HG02973 (cell line): ENCODE measurements around the gene MXD1.
"Not testable (repeated sequence)": the region's sequence is repeated elsewhere in the genome, so short reads cannot be mapped to it uniquely, and the experiment has no call there.

ENCODE experiments used
- ATAC-seq: cut with Tn5 transposase; IDR thresholded peaks from one replicate; pipeline ENCODE4 v1.9.1; 2021; ENCODE audit warnings: moderate library complexity; ENCODE audit not compliant: unreplicated experiment

Gene MXD1

DNA sequence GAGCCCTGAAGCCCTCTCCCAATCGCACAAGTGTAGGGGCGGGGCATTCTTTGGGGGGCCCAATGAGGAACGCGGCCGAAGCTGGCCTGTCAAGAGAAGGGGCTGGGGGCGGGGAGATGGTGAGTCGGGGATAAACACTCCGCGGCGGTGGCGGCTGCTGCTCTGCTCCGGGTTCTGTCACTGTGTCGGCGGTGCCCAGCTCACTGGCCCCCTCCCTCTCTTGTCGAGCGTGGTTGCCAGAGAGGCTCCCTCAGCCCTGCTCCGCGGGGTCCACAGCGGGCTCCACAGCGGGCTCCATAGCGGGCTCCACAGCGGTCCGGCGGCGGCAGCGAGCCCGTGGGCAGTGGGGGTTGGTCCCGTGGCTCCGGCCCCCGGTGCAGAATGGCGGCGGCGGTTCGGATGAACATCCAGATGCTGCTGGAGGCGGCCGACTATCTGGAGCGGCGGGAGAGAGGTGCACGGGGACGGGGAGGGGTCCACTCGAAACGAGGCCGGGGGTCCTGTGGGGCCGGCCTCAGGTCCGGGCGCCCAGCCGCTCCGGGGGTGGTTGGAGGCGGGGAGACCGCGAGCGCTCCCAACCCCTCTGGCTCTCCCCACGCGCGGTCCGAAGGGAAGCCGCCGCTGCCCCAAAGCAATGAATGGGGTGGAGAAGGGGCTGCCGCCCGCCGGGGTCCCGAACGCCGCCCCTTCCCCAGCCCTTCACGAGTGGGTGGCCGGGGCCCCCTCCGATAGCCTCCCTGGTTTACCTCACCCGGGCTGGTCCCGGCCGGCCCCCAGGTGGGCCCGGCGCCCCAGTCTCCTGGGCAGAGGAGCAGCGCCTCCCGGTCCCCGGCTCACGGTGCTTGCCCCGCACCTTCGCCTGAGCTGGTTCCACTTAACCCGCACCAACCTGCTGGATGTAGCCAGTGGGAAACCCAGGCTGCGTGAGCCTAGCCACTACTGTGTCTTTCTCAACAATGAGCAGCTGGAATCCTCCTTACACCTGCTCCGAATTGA, at the start of gene MXD1:
MXD1 (plus strand) TSS at position 160 of the 996 bp plus-strand sequence; CDS start at position 382, 222 bp downstream.
- ATAC-seq = no peak

DNA sequence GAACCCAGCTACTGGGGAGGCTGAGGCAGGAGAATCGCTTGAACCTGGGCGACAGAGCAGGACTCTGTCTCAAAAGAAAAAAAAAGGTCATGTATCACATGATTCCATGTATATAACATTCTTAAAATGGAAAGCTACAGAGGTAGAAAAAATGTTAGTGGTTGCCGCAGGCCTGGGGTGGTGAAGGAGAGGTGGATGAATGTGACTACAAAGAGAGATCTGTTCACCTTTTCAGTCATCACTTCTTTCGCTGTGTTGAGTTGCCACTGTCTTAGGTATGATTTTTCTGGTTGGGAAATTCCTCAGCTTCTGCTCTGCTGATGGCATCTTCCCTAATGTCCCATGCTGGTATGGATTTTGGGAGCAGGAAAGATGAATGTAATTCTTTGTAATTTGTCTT, 26.5 kb upstream of the MXD1 start:
- no peak for ATAC-seq

DNA sequence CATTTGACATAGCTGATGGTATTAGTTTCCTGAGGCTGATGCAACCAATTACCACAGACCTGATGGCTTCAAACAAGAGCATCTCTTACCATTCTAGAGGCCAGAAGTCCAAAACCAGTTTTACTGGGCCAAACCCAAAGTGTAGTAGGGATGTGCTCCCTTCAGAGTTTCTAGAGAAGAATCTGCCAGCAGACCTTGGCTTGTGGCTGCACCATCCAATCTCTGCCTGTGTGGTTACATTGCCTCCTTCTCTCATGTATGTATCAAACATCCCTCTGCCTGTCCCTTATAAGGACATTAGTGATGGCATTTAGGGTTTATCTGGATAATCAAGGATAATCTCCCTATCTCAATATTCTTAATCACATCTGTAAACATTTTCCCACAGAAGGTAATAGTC, 25.6 kb upstream of the MXD1 start:
- no peak for ATAC-seq

- ATAC-seq = no peak
Measured at GRCh38 chr2:69890881-69891280, 24.0 kb upstream of the MXD1 start.

DNA sequence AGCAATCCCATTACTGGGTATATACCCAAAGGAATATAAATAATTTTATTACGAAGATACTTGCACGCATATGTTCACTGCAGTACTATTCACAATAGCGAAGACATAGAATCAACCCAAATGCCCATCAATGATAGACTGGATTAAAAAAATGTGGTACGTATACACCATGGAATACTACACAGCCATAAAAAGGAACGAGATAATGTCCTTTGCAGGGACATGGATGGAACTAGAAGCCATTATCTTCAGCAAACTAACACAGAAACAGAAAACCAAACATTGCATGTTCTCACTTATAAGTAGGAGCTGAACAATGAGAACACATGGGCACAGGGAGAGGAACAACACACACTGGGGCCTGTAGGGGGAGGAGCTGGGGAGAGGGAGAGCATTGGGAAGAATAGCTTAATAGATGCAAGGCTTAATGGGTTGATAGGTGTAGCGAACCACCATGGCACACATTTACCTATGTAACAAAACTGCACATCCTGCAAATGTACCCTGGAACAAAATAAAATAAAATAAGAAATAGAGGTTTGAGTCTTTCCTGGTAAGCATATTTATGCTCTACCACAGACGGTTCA, 22.0 kb upstream of the MXD1 start:
- ATAC-seq = not testable (repeated sequence)

DNA sequence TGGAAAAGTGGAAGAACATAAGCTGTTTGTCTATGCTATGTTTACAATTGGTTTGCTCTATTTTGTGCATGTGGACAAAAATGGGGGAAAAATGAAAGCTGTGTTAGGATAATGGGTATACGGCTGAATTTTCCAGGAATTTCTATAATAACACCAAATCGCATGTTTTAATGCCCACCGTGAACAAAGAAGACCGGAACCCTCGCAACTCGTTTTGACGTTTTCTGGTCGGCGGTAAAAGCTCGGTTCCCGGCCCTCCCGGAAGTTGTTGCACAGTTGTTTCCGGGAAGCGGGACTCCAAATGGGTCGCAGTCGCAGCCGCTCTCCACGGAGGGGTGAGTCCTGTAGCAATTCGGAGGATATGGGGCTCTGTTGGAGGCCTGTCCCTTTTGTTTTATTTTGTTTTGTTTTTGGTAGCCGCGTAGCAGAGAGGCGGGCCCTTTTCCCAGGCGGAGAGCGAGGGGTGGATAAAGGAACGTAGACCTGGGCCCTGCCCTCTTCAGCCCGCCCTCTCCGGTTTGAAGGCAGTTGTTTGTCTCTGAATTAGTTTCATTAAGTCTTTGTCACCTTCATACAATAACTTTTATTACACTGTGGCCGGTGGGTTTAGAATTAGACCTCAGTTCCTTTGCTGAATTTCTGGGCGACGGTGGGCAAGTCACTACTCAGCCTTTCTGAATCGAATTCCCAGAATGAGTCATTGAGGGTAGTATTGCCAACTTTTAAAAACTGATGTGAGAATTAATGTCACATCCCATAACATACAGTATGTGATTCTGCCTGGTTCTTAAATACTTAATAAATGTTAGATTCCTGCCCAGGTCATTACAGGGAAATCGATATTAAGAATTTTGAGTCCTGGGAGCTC, 21.0 kb upstream of the MXD1 start, which contains the start of gene SNRNP27:
SNRNP27 (plus strand) TSS at position 273 of the 868 bp plus-strand sequence; CDS start at position 302, 29 bp downstream.
- peak; percentile 65 for ATAC-seq

GRCh38 chr2:69894737-69895136, 20.2 kb upstream of the MXD1 start:
- ATAC-seq = not testable (repeated sequence)

- no peak for ATAC-seq
Measured at GRCh38 chr2:69902213-69902922, 12.5 kb upstream of the MXD1 start.

- ATAC-seq = no peak
Measured at GRCh38 chr2:69907216-69907615, 7.7 kb upstream of the MXD1 start.

- no peak for ATAC-seq
Measured at GRCh38 chr2:69911985-69912563, 2.8 kb upstream of the MXD1 start.

GRCh38 chr2:69914164-69914949, 552 bp upstream of the MXD1 start:
- peak; percentile 86 for ATAC-seq

- no peak for ATAC-seq
Measured at GRCh38 chr2:69916106-69916505, 1.2 kb downstream of the MXD1 start.

- no peak for ATAC-seq
Measured at GRCh38 chr2:69917852-69918251, 2.9 kb downstream of the MXD1 start.

DNA sequence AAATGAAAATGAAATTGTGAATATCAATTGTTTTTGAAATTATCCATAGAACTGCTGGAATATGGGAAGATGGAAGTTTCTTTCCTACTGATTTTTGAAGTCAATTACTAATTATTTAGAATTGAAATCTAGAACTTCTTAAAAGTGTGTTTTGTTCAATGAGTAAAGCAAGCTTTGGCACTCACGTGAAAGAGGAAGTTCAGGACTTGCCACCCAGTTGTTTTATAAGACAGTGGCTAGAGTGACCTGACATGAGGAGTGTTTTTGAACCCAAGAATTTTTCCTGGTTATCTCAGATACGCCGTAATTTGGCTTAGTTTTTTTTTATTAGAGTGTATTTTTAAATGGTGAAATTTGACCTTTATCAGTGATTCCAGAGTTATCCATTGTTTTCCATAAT, 3.5 kb downstream of the MXD1 start:
- no peak for ATAC-seq

DNA sequence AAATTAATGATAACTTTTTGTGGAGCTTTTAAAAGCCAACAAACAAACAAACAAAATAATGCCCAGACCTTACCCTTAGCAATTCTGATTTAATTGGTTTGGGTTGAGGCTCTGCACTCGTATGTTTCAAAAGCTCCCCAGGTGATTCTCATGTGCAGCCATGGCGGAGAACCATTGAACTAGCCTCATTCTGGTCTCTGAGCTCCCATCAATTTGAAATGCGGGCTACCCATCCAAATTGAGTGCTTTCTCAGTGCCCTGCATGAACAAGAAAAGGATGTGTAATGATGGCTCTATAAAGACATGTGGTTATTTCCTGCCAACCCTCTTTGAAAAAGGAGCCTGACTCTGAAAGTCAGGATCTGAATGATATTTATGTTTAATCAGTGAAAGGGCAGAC, 8.2 kb downstream of the MXD1 start:
- ATAC-seq = no peak

DNA sequence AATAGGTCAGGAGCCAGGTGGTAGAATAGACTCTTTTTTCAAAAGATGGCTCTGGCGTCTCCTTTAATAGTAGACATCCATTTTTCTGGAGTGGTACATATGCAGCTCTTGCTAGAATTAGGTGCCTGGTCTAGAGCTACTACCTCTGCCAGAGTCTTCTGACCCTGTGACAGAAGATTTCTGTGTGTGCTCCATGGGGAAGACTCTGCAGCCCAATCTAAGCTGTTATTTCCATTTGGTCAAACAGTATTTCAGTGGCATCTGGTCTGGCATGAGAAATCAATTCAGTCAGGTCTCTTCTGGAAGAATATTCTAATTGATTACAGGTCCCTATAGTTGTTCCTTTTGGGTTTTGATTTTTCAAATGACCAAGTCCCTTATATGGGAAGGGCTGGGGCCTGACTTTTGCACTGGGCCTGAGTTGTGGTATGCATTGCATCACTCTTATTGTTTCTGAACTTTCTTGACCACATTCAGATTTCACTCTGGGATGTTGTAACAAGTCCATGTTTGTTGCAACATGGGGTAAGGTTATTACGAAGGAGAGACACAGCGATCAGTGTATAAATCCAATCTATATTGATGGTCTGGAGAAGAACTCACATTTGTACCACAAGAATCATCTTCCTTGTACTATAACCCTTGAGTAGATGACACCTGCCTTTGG, 12.1 kb downstream of the MXD1 start:
- no peak for ATAC-seq

DNA sequence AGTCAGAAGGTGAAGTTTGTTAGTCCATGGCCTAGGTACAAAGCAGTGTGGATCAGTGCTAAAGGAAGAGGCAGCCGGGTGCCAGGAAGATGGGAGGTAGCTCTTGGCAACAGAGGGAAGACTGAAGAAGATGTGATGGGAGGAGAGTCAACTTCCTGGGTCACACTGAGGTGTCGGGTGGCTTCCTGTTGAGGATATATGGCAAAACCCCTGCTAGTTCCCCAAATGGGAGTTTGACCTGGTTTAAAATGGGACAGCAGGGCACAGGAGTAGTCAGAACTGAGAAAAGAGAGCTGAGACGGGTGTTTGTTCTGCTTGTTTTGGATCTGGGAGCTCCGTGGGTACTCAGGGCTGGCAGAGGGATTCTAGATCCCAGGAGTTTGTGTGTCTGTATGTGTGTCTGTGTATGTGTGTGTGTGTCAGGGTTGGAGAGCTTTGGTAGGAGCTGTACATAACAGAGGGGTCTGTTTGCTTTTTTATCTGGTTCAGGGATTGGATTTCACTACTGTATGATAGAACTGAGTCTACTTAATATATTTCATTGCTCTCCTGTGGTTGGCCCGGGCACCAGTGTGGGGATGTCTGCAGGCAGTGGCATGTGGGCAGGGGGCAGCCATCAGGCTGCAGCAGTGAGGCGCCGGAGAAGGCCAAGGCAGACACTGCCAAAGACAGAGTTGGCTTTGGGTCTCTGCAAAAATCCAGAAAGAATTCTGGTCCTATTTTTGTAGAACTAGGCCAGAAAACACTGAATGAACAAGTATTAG, 17.1 kb downstream of the MXD1 start:
- ATAC-seq = no peak

DNA sequence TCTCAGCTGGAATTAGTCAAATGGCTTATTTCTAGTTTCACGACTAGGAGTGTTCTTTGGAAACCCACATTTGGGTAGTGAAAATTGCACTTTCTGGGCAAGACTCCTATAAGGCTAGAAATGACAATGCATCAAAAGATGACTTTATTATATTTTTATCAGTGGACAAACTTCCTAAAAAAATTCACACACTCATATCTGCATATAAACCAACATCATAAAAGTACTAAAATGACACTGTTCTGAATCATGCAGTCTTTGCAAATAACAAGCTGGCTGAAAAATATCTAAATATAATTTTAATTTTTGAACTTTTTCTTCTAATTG, 17.6 kb downstream of the MXD1 start:
- no peak for ATAC-seq
